Bronchus fibroblast of lung (primary cell): ENCODE measurements around the gene ZNF440. TPM values are rescaled to one million over a fixed set of nuclear protein-coding genes. Genes with fewer than 3 reads are reported as not detected.

ENCODE experiments used
- total RNA-seq: library from RNA; depleted of rRNA; stranded (reverse); fragments of >200 nt; gene quantifications from 2 replicates; pipeline ENCODE4 v1.2.3, GENCODE V29; 2015

ZNF440 gene
- 2.9 and 3.1 TPM in 2 replicates for total RNA-seq

GRCh38 chr19:11814029-11814699, at the start of gene ZNF440:
Gene ZNF440, plus strand, starts transcription at chr19:11814273. Its CDS starts 175 bp downstream, at chr19:11814448.

GRCh38 chr19:11766597-11767591, 47.2 kb upstream of the ZNF440 start, which contains the start of gene ZNF441:
Gene ZNF441, plus strand, starts transcription at chr19:11767000. Its CDS starts 194 bp downstream, at chr19:11767194.

DNA sequence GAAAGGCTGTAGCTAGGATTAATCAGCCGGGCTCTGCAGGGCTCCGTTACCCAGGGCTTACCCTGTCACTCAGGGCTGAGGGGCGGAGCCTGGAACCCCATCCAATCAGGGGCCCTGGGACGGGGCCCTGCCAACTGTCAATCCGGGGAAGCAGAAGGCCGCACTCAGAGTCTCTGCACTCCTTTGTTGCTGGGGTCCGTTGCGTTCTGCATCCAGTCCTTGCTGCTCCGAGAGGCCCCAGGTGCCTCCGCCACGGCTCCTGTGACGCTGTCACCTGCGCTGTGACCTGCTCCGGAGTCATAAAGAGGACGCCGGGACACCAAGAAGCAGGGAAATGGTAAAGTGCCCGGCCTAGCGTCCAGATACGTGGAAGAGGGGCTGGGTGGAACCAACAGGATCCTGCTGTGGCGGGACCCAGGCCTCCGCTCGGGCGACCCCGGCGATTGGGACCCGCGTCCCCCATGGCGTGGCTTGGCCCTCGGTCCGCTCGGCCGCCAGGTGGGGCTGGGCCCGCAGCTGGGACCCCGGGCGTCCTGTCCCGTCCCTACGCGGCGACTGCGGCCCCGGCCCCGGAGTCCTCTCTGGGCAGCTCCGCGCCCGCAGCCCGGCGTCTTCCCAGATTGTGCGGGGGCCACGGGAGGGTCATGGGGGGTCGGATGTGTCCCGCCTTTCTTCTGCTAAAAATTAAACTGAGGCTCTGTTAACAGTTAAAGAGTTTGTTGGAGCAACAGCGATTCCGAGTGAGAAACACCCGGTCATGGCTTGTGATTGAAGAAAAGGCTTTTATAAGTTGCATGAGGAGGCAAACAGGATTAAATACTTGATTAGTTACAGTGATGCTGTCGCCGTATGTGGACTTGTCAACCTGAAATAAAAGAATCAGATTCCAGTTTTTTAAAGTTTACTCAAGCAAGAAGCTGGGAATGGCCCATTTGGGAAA, 15.4 kb upstream of the ZNF440 start, which contains the start of gene ZNF491:
Gene ZNF491, plus strand, starts transcription at position 133 of the 940 bp plus-strand sequence. CDS start 7,431 bp downstream, outside the sequence.

DNA sequence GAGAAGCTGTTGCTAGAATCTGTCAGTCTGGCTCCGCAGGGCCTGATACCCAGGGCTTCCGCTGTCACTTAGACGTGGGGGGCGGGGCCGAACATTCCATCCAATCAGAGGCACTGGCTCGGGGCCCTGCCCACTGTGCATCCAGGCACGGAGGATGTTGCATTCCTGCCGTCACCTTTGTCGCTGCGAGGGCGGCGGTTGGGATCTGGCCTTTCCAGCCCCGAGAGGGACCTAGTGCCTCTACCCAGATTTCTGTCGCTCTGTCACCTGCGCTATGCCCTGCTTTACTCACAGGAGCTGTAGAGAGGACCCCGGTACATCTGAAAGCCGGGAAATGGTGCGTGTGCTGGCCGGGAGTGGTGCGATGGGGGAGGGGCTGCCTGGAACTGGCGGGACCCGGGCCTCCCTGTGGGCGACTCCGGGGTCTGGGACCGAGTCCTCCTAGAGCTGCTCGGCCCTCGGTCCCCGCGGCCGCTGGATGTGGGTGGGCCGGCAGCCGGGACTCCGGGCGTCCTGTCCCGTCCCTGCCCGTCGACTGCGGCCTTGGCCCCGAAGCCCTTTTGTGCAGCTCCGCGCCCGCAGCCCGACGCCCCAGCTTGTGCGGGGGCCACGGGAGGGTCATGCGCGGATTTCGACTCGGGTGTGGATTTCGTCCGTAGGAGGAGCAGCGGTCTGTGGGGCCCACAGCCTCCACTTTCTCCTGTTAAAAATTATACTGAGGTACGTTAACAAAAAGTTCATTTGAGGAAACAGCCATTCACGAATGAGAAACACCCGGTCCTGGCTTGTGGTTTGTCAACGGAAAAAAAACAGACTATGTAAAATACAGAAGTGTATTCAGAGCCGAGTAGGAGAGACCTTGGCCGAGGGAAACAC, 34.8 kb downstream of the ZNF440 start, which contains the start of gene ZNF439:
Gene ZNF439, plus strand, starts transcription at position 133 of the 876 bp plus-strand sequence. Its CDS starts 142 bp downstream, at position 275.

Other genes starting within 250 kb of the ZNF440 start
- under 0.01 and 0.17 TPM in 2 replicates for gene ACP5, start 236.6 kb upstream of the ZNF440 start, total RNA-seq
- 11.1 and 12.2 TPM in 2 replicates for gene ZNF627, start 216.8 kb upstream of the ZNF440 start, total RNA-seq
- gene ZNF823, start 75.3 kb upstream of the ZNF440 start, total RNA-seq, result 3.4 and 3.9 TPM in 2 replicates
- 2.1 and 3.2 TPM in 2 replicates for gene ZNF441, start 47.3 kb upstream of the ZNF440 start, total RNA-seq
- gene ZNF491, start 15.8 kb upstream of the ZNF440 start, total RNA-seq, result 0.74 and 1.0 TPM in 2 replicates
- 3.0 and 3.1 TPM in 2 replicates for gene ZNF439, start 34.5 kb downstream of the ZNF440 start, total RNA-seq
- 1.8 and 2.7 TPM in 2 replicates for gene ZNF69, start 73.5 kb downstream of the ZNF440 start, total RNA-seq
- 3.9 and 5.4 TPM in 2 replicates for gene ZNF700, start 110.8 kb downstream of the ZNF440 start, total RNA-seq
- 0.17 and 0.59 TPM in 2 replicates for gene ZNF763, start 150.8 kb downstream of the ZNF440 start, total RNA-seq
- gene ZNF433, start 221.4 kb downstream of the ZNF440 start, total RNA-seq, result 2.4 and 2.7 TPM in 2 replicates
- 0.15 and 0.17 TPM in 2 replicates for gene ZNF878, start 238.7 kb downstream of the ZNF440 start, total RNA-seq